PC-9 (cell line): ENCODE results near the gene CCDC136. TPM values are rescaled to one million over a fixed set of nuclear protein-coding genes. Genes with fewer than 3 reads are reported as not detected.

ENCODE experiments used
- BruUV-seq: library from RNA; stranded (reverse); fragments of 400-500 nt; replicated peaks from 2 replicates; lab custom pipeline; 2021; lab: Mats Ljungman, UMichigan
- CTCF ChIA-PET: fragments of 300-600 bp; sonication (Branson Sonifier 250); formaldehyde crosslinking; loops from one replicate; lab custom pipeline; 2022; ENCODE audit warnings: antibody characterized with exemption; lab: Charles Lee
- POLR2A ChIA-PET: fragments of 300-600 bp; sonication (Branson Sonifier 250); formaldehyde crosslinking; loops from one replicate; lab custom pipeline; 2022; ENCODE audit warnings: antibody characterized with exemption; ENCODE audit not compliant: unreplicated experiment; lab: Charles Lee
- DNase-seq, 2 experiments: peaks; one replicate each; pipeline versions ENCODE4 v3.0.0 to v3.0.0-alpha.2; 2015 to 2022; ENCODE audit warnings: mixed read lengths in 1 of 2
- H2AFZ ChIP-seq: fragments of 200-600 bp; sonication (generic); 2 replicates; pipeline ENCODE4 v1.8.1; 2017; ENCODE audit warnings: antibody characterized with exemption
- H3F3A ChIP-seq: fragments of 200-600 bp; sonication (generic); 2 replicates; pipeline ENCODE4 v1.8.1; 2017; ENCODE audit warnings: antibody characterized with exemption, mild to moderate bottlenecking, low read depth; ENCODE audit not compliant: insufficient read depth
- H3K27ac ChIP-seq: fragments of 200-600 bp; sonication (generic); 2 replicates; pipeline ENCODE4 v1.6.1; 2016; ENCODE audit warnings: mixed run types
- H3K27me3 ChIP-seq: fragments of 200-600 bp; sonication (generic); 2 replicates; pipeline ENCODE4 v1.6.1; 2016; ENCODE audit warnings: low read depth, mixed run types; ENCODE audit not compliant: insufficient read depth
- H3K36me3 ChIP-seq: fragments of 200-600 bp; sonication (generic); 2 replicates; pipeline ENCODE4 v1.6.1; 2016; ENCODE audit warnings: low read depth, mixed run types
- H3K4me1 ChIP-seq: fragments of 200-600 bp; sonication (generic); replicated peaks from 2 replicates; pipeline ENCODE4 v1.6.1; 2016; ENCODE audit warnings: mixed run types; ENCODE audit not compliant: insufficient read depth
- H3K4me2 ChIP-seq: fragments of 200-600 bp; sonication (generic); 2 replicates; pipeline ENCODE4 v1.6.1; 2017; ENCODE audit warnings: mixed run types
- H3K4me3 ChIP-seq: fragments of 200-600 bp; sonication (generic); 2 replicates; pipeline ENCODE4 v1.6.1; 2016; ENCODE audit warnings: mixed run types
- H3K79me2 ChIP-seq: fragments of 200-600 bp; sonication (generic); 2 replicates; pipeline ENCODE4 v1.6.1; 2017; ENCODE audit warnings: low read depth, mixed run types
- H3K9me2 ChIP-seq: fragments of 200-600 bp; sonication (generic); 2 replicates; pipeline ENCODE4 v1.8.1; 2017; ENCODE audit warnings: mild to moderate bottlenecking; ENCODE audit not compliant: insufficient read depth
- H3K9me3 ChIP-seq: fragments of 200-600 bp; sonication (generic); 2 replicates; pipeline ENCODE4 v1.8.1; 2016; ENCODE audit warnings: low read depth; ENCODE audit not compliant: insufficient read depth
- H4K20me1 ChIP-seq: fragments of 200-600 bp; sonication (generic); 2 replicates; pipeline ENCODE4 v1.8.1; 2017; ENCODE audit not compliant: insufficient read depth
- EZH2 ChIP-seq: fragments of 200-600 bp; sonication (generic); IDR thresholded peaks from 2 replicates; pipeline ENCODE4 v1.8.0; 2017; ENCODE audit warnings: antibody characterized with exemption, low read depth
- intact Hi-C: fragments of 100-400 bp; cut with micrococcal nuclease; formaldehyde crosslinking; loops from one replicate; pipeline ENCODE4 v1.10.0; 2022; ENCODE audit not compliant: unreplicated experiment
- total RNA-seq: library from RNA; stranded (reverse); gene quantifications from 2 replicates; pipeline ENCODE4 v1.2.3, GENCODE V29; 2021
- TF ChIP-seq, protein P1 (sequence below): fragments of 200-600 bp; sonication (generic); conservative IDR thresholded peaks from 2 replicates; pipeline ENCODE4 v1.6.1; 2017; ENCODE audit warnings: mixed run types, antibody characterized with exemption, mild to moderate bottlenecking, moderate library complexity

CCDC136 gene
- total RNA-seq, 1 experiment from 2014 or later: 7.1 TPM

DNA sequence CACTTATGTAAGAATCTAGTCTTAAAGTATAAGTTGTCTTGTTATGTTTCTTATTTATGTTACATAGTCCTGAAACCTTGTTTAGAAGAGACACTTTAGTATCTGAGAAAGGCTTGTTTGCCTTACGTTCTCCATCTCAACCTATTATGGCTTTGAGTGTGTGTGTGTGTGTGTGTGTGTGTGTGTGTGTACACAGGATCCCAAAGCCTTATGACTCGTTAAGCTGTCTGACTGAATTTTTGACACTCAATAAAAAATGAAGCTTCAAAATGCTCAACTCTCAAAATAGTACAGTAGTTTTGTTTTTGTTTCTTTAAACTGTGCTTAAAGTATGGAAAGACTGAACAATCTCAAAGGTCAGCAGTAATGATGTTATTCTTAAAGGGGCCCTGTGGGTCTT, 34.6 kb upstream of the CCDC136 start:
- Histone ChIP-seq H2AFZ (no peak overlapping the region), H3K4me2 (no peak overlapping the region), H3K4me3 (no peak overlapping the region), H4K20me1 (peaks cover 25% of the 10 kb centered on the region; the same call in 1 of the 2 replicates), H3K9me3 (no peaks in the 10 kb centered on the region), H3K36me3 (peaks cover 40% of the 10 kb centered on the region), H3K9me2 (no peaks in the 10 kb centered on the region), H3K27ac (no peak overlapping the region), H3K79me2 (no peaks in the 10 kb centered on the region; the same call in 1 of the 2 replicates), H3F3A (0 out of 2 replicates have a peak, but pooled peaks cover 3% of the 10 kb centered on the region), H3K27me3 (no peaks in the 10 kb centered on the region), H3K4me1 (no peaks in the 10 kb centered on the region)
- ChIA-PET POLR2A (interaction anchor here (0.7 kb wide), 1 partner anchor 1200 kb away, joined by 7 read pairs; no protein-coding TSS in a partner anchor), CTCF (no interaction called here)
- intact Hi-C loops: loop anchor here (10.0 kb wide), 1 partner anchor 208 kb away; no protein-coding TSS in a partner anchor
- BruUV-seq: no TSS peak
- no peak for TF ChIP-seq EZH2
- TF ChIP-seq, protein P1, sequence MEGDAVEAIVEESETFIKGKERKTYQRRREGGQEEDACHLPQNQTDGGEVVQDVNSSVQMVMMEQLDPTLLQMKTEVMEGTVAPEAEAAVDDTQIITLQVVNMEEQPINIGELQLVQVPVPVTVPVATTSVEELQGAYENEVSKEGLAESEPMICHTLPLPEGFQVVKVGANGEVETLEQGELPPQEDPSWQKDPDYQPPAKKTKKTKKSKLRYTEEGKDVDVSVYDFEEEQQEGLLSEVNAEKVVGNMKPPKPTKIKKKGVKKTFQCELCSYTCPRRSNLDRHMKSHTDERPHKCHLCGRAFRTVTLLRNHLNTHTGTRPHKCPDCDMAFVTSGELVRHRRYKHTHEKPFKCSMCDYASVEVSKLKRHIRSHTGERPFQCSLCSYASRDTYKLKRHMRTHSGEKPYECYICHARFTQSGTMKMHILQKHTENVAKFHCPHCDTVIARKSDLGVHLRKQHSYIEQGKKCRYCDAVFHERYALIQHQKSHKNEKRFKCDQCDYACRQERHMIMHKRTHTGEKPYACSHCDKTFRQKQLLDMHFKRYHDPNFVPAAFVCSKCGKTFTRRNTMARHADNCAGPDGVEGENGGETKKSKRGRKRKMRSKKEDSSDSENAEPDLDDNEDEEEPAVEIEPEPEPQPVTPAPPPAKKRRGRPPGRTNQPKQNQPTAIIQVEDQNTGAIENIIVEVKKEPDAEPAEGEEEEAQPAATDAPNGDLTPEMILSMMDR: no peak
- no peak for DNase-seq

DNA sequence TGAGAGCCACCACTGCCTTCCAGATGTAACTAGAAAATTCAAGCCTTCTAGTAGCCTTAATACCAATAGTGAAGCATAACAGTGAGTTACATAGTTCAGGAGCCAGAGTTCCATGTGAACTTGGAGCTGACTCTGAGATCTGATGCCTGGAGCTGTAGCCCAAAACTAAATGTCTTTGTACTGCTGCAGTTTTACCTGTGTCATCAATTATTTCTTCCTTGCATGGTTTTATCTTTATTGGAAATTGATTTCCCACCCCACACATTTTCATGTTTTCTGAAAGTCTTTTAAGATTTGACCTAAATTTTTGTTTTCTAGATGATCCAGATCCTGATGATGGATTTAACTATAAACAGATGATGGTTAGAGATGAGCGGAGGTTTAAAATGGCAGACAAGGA, 33.2 kb upstream of the CCDC136 start:
- Histone ChIP-seq H3K4me2 (no peak overlapping the region), H3K79me2 (no peaks in the 10 kb centered on the region; the same call in 1 of the 2 replicates), H3K9me2 (no peaks in the 10 kb centered on the region)

DNA sequence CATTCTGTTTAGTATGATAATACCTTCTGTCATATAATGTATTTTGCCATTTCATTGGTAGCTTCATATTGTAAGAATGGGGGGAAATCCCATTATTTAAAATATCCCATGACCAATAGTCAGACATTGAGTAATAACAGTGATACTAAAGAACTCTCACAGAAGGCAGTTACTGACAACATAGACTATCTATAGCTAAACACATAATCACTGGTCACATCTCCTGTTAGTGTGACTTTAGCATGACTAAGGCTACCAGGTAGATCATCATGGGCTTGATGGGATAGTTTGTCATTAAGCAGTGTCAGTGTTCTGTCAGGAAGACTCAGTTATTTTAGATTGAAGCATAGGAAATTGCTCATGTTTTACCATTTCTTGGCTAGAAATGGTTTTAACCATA, 32.5 kb upstream of the CCDC136 start:
- Histone ChIP-seq H3K9me2 (no peaks in the 10 kb centered on the region), H3K4me1 (no peaks in the 10 kb centered on the region), H3F3A (0 out of 2 replicates have a peak, but pooled peaks cover 3% of the 10 kb centered on the region), H3K4me2 (no peak overlapping the region), H3K27me3 (no peaks in the 10 kb centered on the region), H3K79me2 (no peaks in the 10 kb centered on the region; the same call in 1 of the 2 replicates), H2AFZ (no peak overlapping the region), H3K4me3 (no peak overlapping the region), H3K36me3 (peaks cover 44% of the 10 kb centered on the region), H3K9me3 (no peaks in the 10 kb centered on the region), H4K20me1 (peaks cover 23% of the 10 kb centered on the region), H3K27ac (no peak overlapping the region)
- ChIA-PET CTCF (no interaction called here), POLR2A (no interaction called here)
- no peak for DNase-seq
- no TSS peak for BruUV-seq
- TF ChIP-seq, protein P1: no peak
- no peak for TF ChIP-seq EZH2
- intact Hi-C loops: loop anchor here (10.0 kb wide), 1 partner anchor 206 kb away; no protein-coding TSS in a partner anchor

More for the DNA sequence above, 33.2 kb upstream of the CCDC136 start:
- no peak for DNase-seq
- ChIA-PET POLR2A (no interaction called here), CTCF (interaction anchor here (0.5 kb wide), 1 partner anchor 67 kb away, joined by 3 read pairs; no protein-coding TSS in a partner anchor)
- no peak overlapping the region for H2AFZ ChIP-seq
- H3F3A ChIP-seq: 0 out of 2 replicates have a peak, but pooled peaks cover 3% of the 10 kb centered on the region
- no TSS peak for BruUV-seq
- peaks cover 42% of the 10 kb centered on the region for H3K36me3 ChIP-seq
- H4K20me1 ChIP-seq: peaks cover 23% of the 10 kb centered on the region
- intact Hi-C loops: loop anchor here (10.0 kb wide), 1 partner anchor 206 kb away; no protein-coding TSS in a partner anchor
- no peak for TF ChIP-seq EZH2
- TF ChIP-seq, protein P1: no peak
- no peaks in the 10 kb centered on the region for H3K4me1 ChIP-seq
- H3K4me3 ChIP-seq: no peak overlapping the region
- no peaks in the 10 kb centered on the region for H3K27me3 ChIP-seq
- H3K27ac ChIP-seq: no peak overlapping the region
- H3K9me3 ChIP-seq: no peaks in the 10 kb centered on the region
